ENCODE measurements around the gene SNRNP35. TPM values are rescaled to one million over a fixed set of nuclear protein-coding genes. Genes with fewer than 3 reads are reported as not detected.

Gene SNRNP35
- total and polyA plus RNA-seq, 4 donors: 9.0 to 13.3 (median 11.1) TPM

DNA sequence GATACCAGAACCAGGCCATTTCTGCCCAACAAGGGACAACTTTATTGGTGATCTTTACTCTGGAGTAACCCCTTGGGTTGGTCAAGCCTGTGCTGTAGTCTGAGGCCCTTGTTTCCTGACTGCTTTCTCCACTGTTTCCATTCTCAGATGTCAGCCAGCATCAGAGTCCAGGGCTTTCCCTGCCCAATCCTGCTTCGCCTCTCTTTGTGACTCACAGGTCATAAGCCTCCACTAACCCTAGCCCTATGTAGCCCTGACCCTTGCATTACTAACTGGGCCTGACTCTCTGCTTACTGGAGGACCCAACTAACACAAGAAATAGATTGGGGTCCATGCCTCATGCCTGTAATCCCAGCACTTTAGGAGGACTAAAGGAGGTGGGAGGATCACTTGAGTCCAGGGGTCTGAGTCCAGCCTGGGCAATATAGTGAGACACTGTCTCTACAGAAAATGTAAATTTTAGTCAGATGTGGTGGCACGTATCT, 8.6 kb upstream of the SNRNP35 start:
- Histone ChIP-seq H3K27me3 (ENCODE audit: control insufficient read depth in 4 of 4, insufficient read depth in 4 of 4, low read length in 3 of 4) (no peaks in the 10 kb centered on the region), H3K4me1 (ENCODE audit: control insufficient read depth in 4 of 4, insufficient read depth in 4 of 4, low read length in 3 of 4) (no peaks in the 10 kb centered on the region), H3K27ac (ENCODE audit: low read depth in 1 of 2, low read length in 2 of 2) (no peak overlapping the region), H3K36me3 (ENCODE audit: control insufficient read depth in 4 of 4, insufficient read depth in 3 of 4, low read depth in 1 of 4, low read length in 3 of 4) (no peaks in the 10 kb centered on the region), H3K9me3 (ENCODE audit: control insufficient read depth in 4 of 4, low read length in 3 of 4) (no peaks in the 10 kb centered on the region), H3K9ac (ENCODE audit: low read depth in 1 of 2, low read length in 2 of 2) (no peak overlapping the region), H3K4me3 (ENCODE audit: low read depth in 1 of 3, low read length in 3 of 3) (no peak overlapping the region)
- WGBS: 90% methylated on average over 2 of the region's 2 CpGs
- TF ChIP-seq, protein P1, sequence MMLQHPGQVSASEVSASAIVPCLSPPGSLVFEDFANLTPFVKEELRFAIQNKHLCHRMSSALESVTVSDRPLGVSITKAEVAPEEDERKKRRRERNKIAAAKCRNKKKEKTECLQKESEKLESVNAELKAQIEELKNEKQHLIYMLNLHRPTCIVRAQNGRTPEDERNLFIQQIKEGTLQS (IDR thresholded peaks at IDR 0.05): no peak
- TF ChIP-seq GABPA (IDR thresholded peaks at IDR 0.05 in 1 of 2, conservative IDR thresholded peaks at IDR 0.05 in 1 of 2) (no peak), EGR1 (IDR thresholded peaks at IDR 0.05; ENCODE audit: low read depth in 2 of 2) (no peak), RXRA (IDR thresholded peaks at IDR 0.05) (no peak), SP1 (IDR thresholded peaks at IDR 0.05) (no peak)
- DNase-seq (ENCODE audit: low spot score): no peak

DNA sequence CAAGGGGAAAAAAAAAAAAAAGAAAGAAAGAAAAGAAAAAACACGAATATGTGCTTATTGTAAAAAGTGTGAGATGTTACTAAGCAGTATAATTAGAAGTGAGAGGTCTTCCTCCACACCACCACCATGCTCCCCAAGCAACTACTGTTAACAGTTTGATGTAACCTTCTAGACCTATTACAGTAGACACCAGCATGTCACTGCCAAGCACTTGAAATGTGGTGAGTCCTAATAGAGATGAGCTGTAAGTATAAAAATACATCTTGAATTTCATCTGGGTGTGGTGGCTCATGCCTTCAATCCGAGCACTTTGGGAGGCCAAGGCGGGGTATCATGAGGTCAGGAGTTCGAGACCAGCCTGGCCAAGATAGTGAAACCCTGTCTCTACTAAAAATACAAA, 8.1 kb upstream of the SNRNP35 start:
- Histone ChIP-seq H3K4me3 (ENCODE audit: low read depth in 1 of 3, low read length in 3 of 3) (no peak overlapping the region), H3K9me3 (ENCODE audit: control insufficient read depth in 4 of 4, low read length in 3 of 4) (no peaks in the 10 kb centered on the region), H3K27me3 (ENCODE audit: control insufficient read depth in 4 of 4, insufficient read depth in 4 of 4, low read length in 3 of 4) (no peaks in the 10 kb centered on the region), H3K9ac (ENCODE audit: low read depth in 1 of 2, low read length in 2 of 2) (no peak overlapping the region), H3K27ac (ENCODE audit: low read depth in 1 of 2, low read length in 2 of 2) (no peak overlapping the region), H3K4me1 (ENCODE audit: control insufficient read depth in 4 of 4, insufficient read depth in 4 of 4, low read length in 3 of 4) (no peaks in the 10 kb centered on the region), H3K36me3 (ENCODE audit: control insufficient read depth in 4 of 4, insufficient read depth in 3 of 4, low read depth in 1 of 4, low read length in 3 of 4) (no peaks in the 10 kb centered on the region)
- no peak for TF ChIP-seq SP1 (IDR thresholded peaks at IDR 0.05)
- TF ChIP-seq RXRA (IDR thresholded peaks at IDR 0.05): no peak
- TF ChIP-seq HNF4G (IDR thresholded peaks at IDR 0.05): no peak
- TF ChIP-seq EGR1 (IDR thresholded peaks at IDR 0.05; ENCODE audit: low read depth in 2 of 2): no peak
- TF ChIP-seq NR2F2 (IDR thresholded peaks at IDR 0.05): no peak
- TF ChIP-seq YY1 (IDR thresholded peaks at IDR 0.05): no peak
- no peak for TF ChIP-seq JUND (IDR thresholded peaks at IDR 0.05)
- no peak for TF ChIP-seq FOXA1 (IDR thresholded peaks at IDR 0.05)
- TF ChIP-seq FOXA2 (IDR thresholded peaks at IDR 0.05): no peak
- TF ChIP-seq, protein P2, sequence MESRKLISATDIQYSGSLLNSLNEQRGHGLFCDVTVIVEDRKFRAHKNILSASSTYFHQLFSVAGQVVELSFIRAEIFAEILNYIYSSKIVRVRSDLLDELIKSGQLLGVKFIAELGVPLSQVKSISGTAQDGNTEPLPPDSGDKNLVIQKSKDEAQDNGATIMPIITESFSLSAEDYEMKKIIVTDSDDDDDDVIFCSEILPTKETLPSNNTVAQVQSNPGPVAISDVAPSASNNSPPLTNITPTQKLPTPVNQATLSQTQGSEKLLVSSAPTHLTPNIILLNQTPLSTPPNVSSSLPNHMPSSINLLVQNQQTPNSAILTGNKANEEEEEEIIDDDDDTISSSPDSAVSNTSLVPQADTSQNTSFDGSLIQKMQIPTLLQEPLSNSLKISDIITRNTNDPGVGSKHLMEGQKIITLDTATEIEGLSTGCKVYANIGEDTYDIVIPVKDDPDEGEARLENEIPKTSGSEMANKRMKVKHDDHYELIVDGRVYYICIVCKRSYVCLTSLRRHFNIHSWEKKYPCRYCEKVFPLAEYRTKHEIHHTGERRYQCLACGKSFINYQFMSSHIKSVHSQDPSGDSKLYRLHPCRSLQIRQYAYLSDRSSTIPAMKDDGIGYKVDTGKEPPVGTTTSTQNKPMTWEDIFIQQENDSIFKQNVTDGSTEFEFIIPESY (IDR thresholded peaks at IDR 0.05): no peak
- TF ChIP-seq, protein P3, sequence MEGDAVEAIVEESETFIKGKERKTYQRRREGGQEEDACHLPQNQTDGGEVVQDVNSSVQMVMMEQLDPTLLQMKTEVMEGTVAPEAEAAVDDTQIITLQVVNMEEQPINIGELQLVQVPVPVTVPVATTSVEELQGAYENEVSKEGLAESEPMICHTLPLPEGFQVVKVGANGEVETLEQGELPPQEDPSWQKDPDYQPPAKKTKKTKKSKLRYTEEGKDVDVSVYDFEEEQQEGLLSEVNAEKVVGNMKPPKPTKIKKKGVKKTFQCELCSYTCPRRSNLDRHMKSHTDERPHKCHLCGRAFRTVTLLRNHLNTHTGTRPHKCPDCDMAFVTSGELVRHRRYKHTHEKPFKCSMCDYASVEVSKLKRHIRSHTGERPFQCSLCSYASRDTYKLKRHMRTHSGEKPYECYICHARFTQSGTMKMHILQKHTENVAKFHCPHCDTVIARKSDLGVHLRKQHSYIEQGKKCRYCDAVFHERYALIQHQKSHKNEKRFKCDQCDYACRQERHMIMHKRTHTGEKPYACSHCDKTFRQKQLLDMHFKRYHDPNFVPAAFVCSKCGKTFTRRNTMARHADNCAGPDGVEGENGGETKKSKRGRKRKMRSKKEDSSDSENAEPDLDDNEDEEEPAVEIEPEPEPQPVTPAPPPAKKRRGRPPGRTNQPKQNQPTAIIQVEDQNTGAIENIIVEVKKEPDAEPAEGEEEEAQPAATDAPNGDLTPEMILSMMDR (IDR thresholded peaks at IDR 0.05; ENCODE audit: low read depth, low read length, missing input control): no peak
- TF ChIP-seq RAD21 (IDR thresholded peaks at IDR 0.05): no peak
- no peak for TF ChIP-seq GABPA (IDR thresholded peaks at IDR 0.05 in 1 of 2, conservative IDR thresholded peaks at IDR 0.05 in 1 of 2)
- TF ChIP-seq, protein P1 (IDR thresholded peaks at IDR 0.05): no peak
- TF ChIP-seq, protein P4, sequence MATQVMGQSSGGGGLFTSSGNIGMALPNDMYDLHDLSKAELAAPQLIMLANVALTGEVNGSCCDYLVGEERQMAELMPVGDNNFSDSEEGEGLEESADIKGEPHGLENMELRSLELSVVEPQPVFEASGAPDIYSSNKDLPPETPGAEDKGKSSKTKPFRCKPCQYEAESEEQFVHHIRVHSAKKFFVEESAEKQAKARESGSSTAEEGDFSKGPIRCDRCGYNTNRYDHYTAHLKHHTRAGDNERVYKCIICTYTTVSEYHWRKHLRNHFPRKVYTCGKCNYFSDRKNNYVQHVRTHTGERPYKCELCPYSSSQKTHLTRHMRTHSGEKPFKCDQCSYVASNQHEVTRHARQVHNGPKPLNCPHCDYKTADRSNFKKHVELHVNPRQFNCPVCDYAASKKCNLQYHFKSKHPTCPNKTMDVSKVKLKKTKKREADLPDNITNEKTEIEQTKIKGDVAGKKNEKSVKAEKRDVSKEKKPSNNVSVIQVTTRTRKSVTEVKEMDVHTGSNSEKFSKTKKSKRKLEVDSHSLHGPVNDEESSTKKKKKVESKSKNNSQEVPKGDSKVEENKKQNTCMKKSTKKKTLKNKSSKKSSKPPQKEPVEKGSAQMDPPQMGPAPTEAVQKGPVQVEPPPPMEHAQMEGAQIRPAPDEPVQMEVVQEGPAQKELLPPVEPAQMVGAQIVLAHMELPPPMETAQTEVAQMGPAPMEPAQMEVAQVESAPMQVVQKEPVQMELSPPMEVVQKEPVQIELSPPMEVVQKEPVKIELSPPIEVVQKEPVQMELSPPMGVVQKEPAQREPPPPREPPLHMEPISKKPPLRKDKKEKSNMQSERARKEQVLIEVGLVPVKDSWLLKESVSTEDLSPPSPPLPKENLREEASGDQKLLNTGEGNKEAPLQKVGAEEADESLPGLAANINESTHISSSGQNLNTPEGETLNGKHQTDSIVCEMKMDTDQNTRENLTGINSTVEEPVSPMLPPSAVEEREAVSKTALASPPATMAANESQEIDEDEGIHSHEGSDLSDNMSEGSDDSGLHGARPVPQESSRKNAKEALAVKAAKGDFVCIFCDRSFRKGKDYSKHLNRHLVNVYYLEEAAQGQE (IDR thresholded peaks at IDR 0.05): no peak
- DNase-seq (ENCODE audit: low spot score): no peak
- 89% methylated on average over 4 of the region's 4 CpGs for WGBS
